ENCODE data around the gene DEFB124. TPM values are rescaled to one million over a fixed set of nuclear protein-coding genes. Genes with fewer than 3 reads are reported as not detected.

DEFB124 gene
- total RNA-seq, 1 experiment from 2014 or later: not detected

GRCh38 chr20:31490752-31491151 is 15.8 kb upstream of the DEFB124 start (continued):
- TF ChIP-seq ATF3 (CRISPR knock-in tag; conservative IDR thresholded peaks at IDR 0.05): no peak
- no peak for TF ChIP-seq ZNF512 (CRISPR knock-in tag; IDR thresholded peaks at IDR 0.05; ENCODE audit: borderline replicate concordance)
- no peak for TF ChIP-seq ZNF138 (CRISPR knock-in tag; conservative IDR thresholded peaks at IDR 0.05)
- TF ChIP-seq NR1H2 (CRISPR knock-in tag; IDR thresholded peaks at IDR 0.05): no peak
- no peak for TF ChIP-seq ELF4 (CRISPR knock-in tag; IDR thresholded peaks at IDR 0.05; ENCODE audit: low read depth)

- DNase-seq (ENCODE audit: low spot score) (no peak), ATAC-seq (no peak)
- peaks cover 40% of the 10 kb centered on the region for H3K9me3 Mint-ChIP-seq
- H3K4me3 Mint-ChIP-seq: no peak overlapping the region
- no peaks in the 10 kb centered on the region for H3K4me1 Mint-ChIP-seq
- peaks cover 46% of the 10 kb centered on the region for H3K27me3 Mint-ChIP-seq (ENCODE audit: low read depth)
- peaks cover 16% of the 10 kb centered on the region for H3K36me3 Mint-ChIP-seq
- ChIA-PET POLR2A (no interaction called here), CTCF (no interaction called here)
- no peak for TF ChIP-seq TP53 (CRISPR knock-in tag; IDR thresholded peaks at IDR 0.05)
- no peak for TF ChIP-seq NR2C2 (CRISPR knock-in tag; IDR thresholded peaks at IDR 0.05)
- no peak for TF ChIP-seq NR3C1 (CRISPR knock-in tag; conservative IDR thresholded peaks at IDR 0.05; ENCODE audit: low read depth)
- TF ChIP-seq NFE2L1 (CRISPR knock-in tag; IDR thresholded peaks at IDR 0.05): no peak
- TF ChIP-seq ZNF425 (CRISPR knock-in tag; conservative IDR thresholded peaks at IDR 0.05): no peak
- TF ChIP-seq FOXP4 (CRISPR knock-in tag; IDR thresholded peaks at IDR 0.05): no peak
- no peak for TF ChIP-seq ERG (CRISPR knock-in tag; IDR thresholded peaks at IDR 0.05)
- no peak for TF ChIP-seq PRRX2 (CRISPR knock-in tag; IDR thresholded peaks at IDR 0.05)
- TF ChIP-seq STAT6 (CRISPR knock-in tag; conservative IDR thresholded peaks at IDR 0.05; ENCODE audit: low read depth): no peak
- H3K27ac Mint-ChIP-seq: no peak overlapping the region
Observed at GRCh38 chr20:31489152-31489551, 14.2 kb upstream of the DEFB124 start.

Measured in WTC11 (cell line).